CD14-positive monocyte (primary cell): ENCODE results near the gene TMEM52B. TPM values are rescaled to one million over a fixed set of nuclear protein-coding genes. Genes with fewer than 3 reads are reported as not detected.

Source experiments
- DNase-seq, 3 donors: peaks; one replicate each; pipeline ENCODE4 v3.0.0-alpha.2; 2011 to 2022
- H2AFZ ChIP-seq: 2 replicates; pipeline ENCODE4 v1.6.0; 2012; ENCODE audit warnings: mild to moderate bottlenecking, low read depth, low read length, inconsistent platforms; ENCODE audit not compliant: insufficient read depth, poor library complexity, severe bottlenecking
- H3K27ac ChIP-seq, 2 donors: 1 replicate in 1 of 2; 2 replicates in 1 of 2; pipeline ENCODE4 v1.5.1; 2012 to 2013; ENCODE audit warnings: low read length in 2 of 2, control low read depth in 1 of 2, inconsistent platforms in 1 of 2, low read depth in 1 of 2, mild to moderate bottlenecking in 1 of 2
- H3K27me3 ChIP-seq, 2 donors: one replicate each; pipeline versions ENCODE4 v1.6.0 to v1.6.1; 2011 to 2013; ENCODE audit warnings: low read length in 2 of 2; ENCODE audit not compliant: control insufficient read depth in 2 of 2, insufficient read depth in 2 of 2
- H3K36me3 ChIP-seq, 2 donors: replicated peaks in 1 of 2; 1 replicate in 1 of 2; 2 replicates in 1 of 2; pipeline versions ENCODE4 v1.5.1 to v1.6.1; 2012 to 2013; ENCODE audit warnings: low read length in 2 of 2, control low read depth in 1 of 2, inconsistent platforms in 1 of 2, mild to moderate bottlenecking in 1 of 2; ENCODE audit not compliant: insufficient read depth in 2 of 2, control insufficient read depth in 1 of 2
- H3K4me1 ChIP-seq, 2 donors: 1 replicate in 1 of 2; 2 replicates in 1 of 2; pipeline versions ENCODE4 v1.5.1 to v1.6.1; 2012 to 2013; ENCODE audit warnings: low read length in 2 of 2, control low read depth in 1 of 2, inconsistent platforms in 1 of 2, mild to moderate bottlenecking in 1 of 2, moderate library complexity in 1 of 2; ENCODE audit not compliant: insufficient read depth in 2 of 2, control insufficient read depth in 1 of 2
- H3K4me2 ChIP-seq: replicated peaks from 2 replicates; pipeline ENCODE3; 2012; ENCODE audit warnings: low read length, moderate library complexity, mild to moderate bottlenecking; ENCODE audit not compliant: poor library complexity, severe bottlenecking; ENCODE audit errors: extremely low read depth
- H3K4me3 ChIP-seq, 3 experiments: fragments of 200-600 bp in 1 of 3; sonication (generic) in 1 of 3; replicated peaks in 1 of 3; 1 replicate in 2 of 3; 2 replicates in 1 of 3; pipeline ENCODE4 v1.5.1; 2011 to 2013; ENCODE audit warnings: low read length in 3 of 3, mild to moderate bottlenecking in 3 of 3, control low read depth in 2 of 3, low read depth in 2 of 3, inconsistent platforms in 1 of 3, moderate library complexity in 1 of 3
- H3K79me2 ChIP-seq: 2 replicates; pipeline ENCODE4 v1.6.0; 2012; ENCODE audit warnings: mild to moderate bottlenecking, control low read depth, inconsistent platforms, low read length, moderate library complexity; ENCODE audit not compliant: insufficient read depth
- H3K9ac ChIP-seq: 2 replicates; pipeline ENCODE4 v1.6.0; 2017; ENCODE audit warnings: low read length, mild to moderate bottlenecking; ENCODE audit not compliant: insufficient read depth, poor library complexity, severe bottlenecking
- H3K9me3 ChIP-seq, 2 donors: replicated peaks in 1 of 2; 1 replicate in 1 of 2; 2 replicates in 1 of 2; pipeline versions ENCODE4 v1.5.1 to v1.6.1; 2012 to 2013; ENCODE audit warnings: low read length in 2 of 2, control low read depth in 1 of 2; ENCODE audit not compliant: control insufficient read depth in 1 of 2, insufficient read depth in 1 of 2
- H4K20me1 ChIP-seq: 2 replicates; pipeline ENCODE4 v1.6.0; 2012; ENCODE audit warnings: mild to moderate bottlenecking, low read length, control low read depth, moderate library complexity; ENCODE audit not compliant: insufficient read depth
- H3K27ac Mint-ChIP-seq, 7 donors: one replicate each; pipeline ENCODE4 v1.8.0; 2020; ENCODE audit warnings: mild to moderate bottlenecking in 7 of 7, mixed read lengths in 7 of 7, moderate library complexity in 6 of 7, inconsistent platforms in 2 of 7
- H3K27me3 Mint-ChIP-seq, 3 donors: one replicate each; pipeline ENCODE4 v1.8.0; 2021 to 2022; ENCODE audit warnings: low read depth in 3 of 3, mild to moderate bottlenecking in 3 of 3, mixed read lengths in 3 of 3, moderate library complexity in 3 of 3, inconsistent platforms in 1 of 3
- H3K36me3 Mint-ChIP-seq, 2 donors: one replicate each; pipeline ENCODE4 v1.8.0; 2020; ENCODE audit warnings: mixed read lengths in 2 of 2, inconsistent platforms in 1 of 2, mild to moderate bottlenecking in 1 of 2
- H3K4me1 Mint-ChIP-seq: one replicate; pipeline ENCODE4 v1.8.0; 2020; ENCODE audit warnings: mild to moderate bottlenecking, mixed read lengths
- H3K4me3 Mint-ChIP-seq, 2 donors: one replicate each; pipeline ENCODE4 v1.8.0; 2020; ENCODE audit warnings: mild to moderate bottlenecking in 2 of 2, mixed read lengths in 2 of 2, moderate library complexity in 1 of 2
- H3K9me3 Mint-ChIP-seq, 7 donors: one replicate each; pipeline ENCODE4 v1.8.0; 2020 to 2022; ENCODE audit warnings: mixed read lengths in 7 of 7, mild to moderate bottlenecking in 6 of 7, moderate library complexity in 6 of 7, inconsistent platforms in 2 of 7
- WGBS: methylation state at CpG from one replicate; pipeline ENCODE4 v1.1.5; 2013; ENCODE audit warnings: missing lambda C conversion rate; ENCODE audit not compliant: insufficient coverage; 5-methylcytosine and 5-hydroxymethylcytosine counted together
- intact Hi-C, 2 donors: fragments of 100-400 bp; cut with micrococcal nuclease; formaldehyde crosslinking; loops; one replicate each; pipeline versions ENCODE4 v1.15.0 to v1.15.1; 2023
- polyA plus RNA-seq, 3 donors: library from polyadenylated mRNA; depleted of rRNA in 1 of 3; unstranded in 2 of 3; stranded (reverse) in 1 of 3; fragments of 300-500 nt in 2 of 3; fragments of >200 nt in 1 of 3; fragmentation: Illumina TruSeq in 2 of 3; gene quantifications; 1 replicate in 2 of 3; 2 replicates in 1 of 3; pipeline ENCODE4 v1.2.3, GENCODE V29; 2012 to 2021
- TF ChIP-seq, protein P1 (sequence below): fragments of 200-600 bp; IDR thresholded peaks from one replicate; pipeline ENCODE4 v1.8.0; 2022; ENCODE audit warnings: antibody characterized with exemption, mild to moderate bottlenecking

TMEM52B gene
- polyA plus RNA-seq, 3 donors, result 0.54 to 2.4 (median 0.58) TPM

DNA sequence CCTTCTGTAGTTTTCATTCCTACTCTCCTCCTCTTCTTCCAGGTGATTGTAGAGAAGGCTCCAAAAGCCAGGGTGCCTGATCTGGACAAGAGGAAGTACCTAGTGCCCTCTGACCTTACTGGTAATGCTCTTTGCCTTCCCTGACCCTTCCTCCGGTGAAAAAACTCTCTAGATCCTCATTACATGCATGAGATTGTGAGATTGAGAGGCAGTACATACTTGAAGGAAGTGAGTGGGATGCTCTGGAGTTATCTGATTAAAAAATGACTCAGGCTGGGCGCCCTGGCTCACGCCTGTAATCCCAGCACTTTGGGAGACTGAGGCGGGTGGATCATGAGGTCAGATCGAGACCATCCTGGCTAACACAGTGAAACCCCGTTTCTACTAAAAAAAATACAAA lies 39.2 kb downstream of the TMEM52B start:
- Histone ChIP-seq H3K27ac (no peak overlapping the region), H3K36me3 (peaks cover 45 to 57% of the 10 kb centered on the region in 2 donors), H3K79me2 (peaks cover 3% of the 10 kb centered on the region), H4K20me1 (peaks cover 32% of the 10 kb centered on the region), H3K27me3 (no peaks in the 10 kb centered on the region), H3K9me3 (no peaks in the 10 kb centered on the region), H3K4me3 (no peak overlapping the region), H2AFZ (no peak overlapping the region), H3K9ac (no peak overlapping the region), H3K4me2 (no peak overlapping the region), H3K4me1 (peaks cover 14 to 16% of the 10 kb centered on the region in 2 donors)
- Mint-ChIP-seq H3K4me3 (no peak overlapping the region), H3K27ac (no peak overlapping the region), H3K9me3 (no peaks in the 10 kb centered on the region), H3K36me3 (peaks cover 70 to 71% of the 10 kb centered on the region in 2 donors), H3K4me1 (peaks cover 12% of the 10 kb centered on the region), H3K27me3 (peaks cover 0 to 1% (median 0%) of the 10 kb centered on the region in 3 donors)
- 100% methylated on average over 3 of the region's 6 CpGs for WGBS
- intact Hi-C loops, result loop anchor here in 1 of 2 donors (10.0 kb wide), 3 partner anchors 63 to 353 kb away; partner anchors contain the start of gene CLEC2B
- DNase-seq, result no peak
- TF ChIP-seq, protein P1, sequence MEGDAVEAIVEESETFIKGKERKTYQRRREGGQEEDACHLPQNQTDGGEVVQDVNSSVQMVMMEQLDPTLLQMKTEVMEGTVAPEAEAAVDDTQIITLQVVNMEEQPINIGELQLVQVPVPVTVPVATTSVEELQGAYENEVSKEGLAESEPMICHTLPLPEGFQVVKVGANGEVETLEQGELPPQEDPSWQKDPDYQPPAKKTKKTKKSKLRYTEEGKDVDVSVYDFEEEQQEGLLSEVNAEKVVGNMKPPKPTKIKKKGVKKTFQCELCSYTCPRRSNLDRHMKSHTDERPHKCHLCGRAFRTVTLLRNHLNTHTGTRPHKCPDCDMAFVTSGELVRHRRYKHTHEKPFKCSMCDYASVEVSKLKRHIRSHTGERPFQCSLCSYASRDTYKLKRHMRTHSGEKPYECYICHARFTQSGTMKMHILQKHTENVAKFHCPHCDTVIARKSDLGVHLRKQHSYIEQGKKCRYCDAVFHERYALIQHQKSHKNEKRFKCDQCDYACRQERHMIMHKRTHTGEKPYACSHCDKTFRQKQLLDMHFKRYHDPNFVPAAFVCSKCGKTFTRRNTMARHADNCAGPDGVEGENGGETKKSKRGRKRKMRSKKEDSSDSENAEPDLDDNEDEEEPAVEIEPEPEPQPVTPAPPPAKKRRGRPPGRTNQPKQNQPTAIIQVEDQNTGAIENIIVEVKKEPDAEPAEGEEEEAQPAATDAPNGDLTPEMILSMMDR, result no peak

DNA sequence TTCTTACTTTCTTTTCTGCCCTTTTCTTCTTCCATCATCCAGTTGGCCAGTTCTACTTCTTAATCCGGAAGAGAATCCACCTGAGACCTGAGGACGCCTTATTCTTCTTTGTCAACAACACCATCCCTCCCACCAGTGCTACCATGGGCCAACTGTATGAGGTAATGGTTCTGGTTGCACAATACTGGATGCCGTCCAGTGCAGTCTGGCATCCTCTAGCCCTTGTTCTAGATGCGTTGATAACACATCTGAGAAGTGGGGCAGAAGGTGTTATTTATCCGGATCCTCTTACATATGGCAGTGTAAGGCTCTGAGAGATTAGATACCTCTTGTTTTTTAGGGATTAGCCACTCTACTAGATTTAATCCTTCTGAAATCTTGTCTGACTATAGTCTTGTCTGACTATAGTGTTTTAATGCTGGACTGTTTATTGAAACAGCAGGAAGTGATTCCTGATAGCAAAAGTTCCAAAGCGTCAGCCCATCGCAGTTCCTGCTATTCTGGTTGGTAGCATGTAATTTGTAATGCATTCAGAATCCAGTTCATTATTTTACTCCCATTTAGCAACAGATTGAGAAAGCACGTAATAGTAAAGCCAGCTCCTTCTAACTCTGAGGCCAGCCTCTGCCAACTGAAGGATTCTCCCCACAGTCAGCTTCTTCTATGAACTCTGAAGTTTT lies 41.7 kb downstream of the TMEM52B start:
- peaks cover 0 to 1% (median 0%) of the 10 kb centered on the region in 3 donors for H3K27me3 Mint-ChIP-seq
- H3K4me1 ChIP-seq, result no peaks in the 10 kb centered on the region
- H3K9ac ChIP-seq, result no peak overlapping the region
- no peaks in the 10 kb centered on the region for H3K27me3 ChIP-seq
- H3K36me3 ChIP-seq, result peaks cover 52 to 72% of the 10 kb centered on the region in 2 donors
- peaks cover 0 to 3% (median 0%) of the 10 kb centered on the region in 7 donors for H3K9me3 Mint-ChIP-seq
- no peaks in the 10 kb centered on the region for H3K79me2 ChIP-seq
- no peak overlapping the region for H3K4me3 Mint-ChIP-seq
- DNase-seq, result no peak
- H3K4me3 ChIP-seq, result no peak overlapping the region
- peaks cover 2% of the 10 kb centered on the region for H3K4me1 Mint-ChIP-seq
- WGBS, result no CpG with 5 or more reads among the region's 8 CpGs
- no peak overlapping the region for H2AFZ ChIP-seq
- TF ChIP-seq, protein P1, result no peak
- peaks cover 73 to 74% of the 10 kb centered on the region in 2 donors for H3K36me3 Mint-ChIP-seq
- no peaks in the 10 kb centered on the region for H3K9me3 ChIP-seq
- intact Hi-C loops, result no loop called here
- H3K27ac ChIP-seq, result no peak overlapping the region
- peaks cover 11% of the 10 kb centered on the region for H4K20me1 ChIP-seq
- H3K27ac Mint-ChIP-seq, result peak overlapping the region in 1 of 7 donors; percentile 13
- H3K4me2 ChIP-seq, result no peak overlapping the region
